Heart right ventricle (tissue), 16 donors: ENCODE results near the gene ATP6V0D1. TPM values are rescaled to one million over a fixed set of nuclear protein-coding genes. Genes with fewer than 3 reads are reported as not detected.

ENCODE experiments used
- ATAC-seq, 8 donors: fragments of 200-7000 bp; cut with Tn5 transposase; one replicate each; pipeline ENCODE4 v1.9.1; 2020; ENCODE audit warnings: mild to moderate bottlenecking in 8 of 8, moderate library complexity in 8 of 8, moderate number of reproducible peaks in 1 of 8
- DNase-seq, 2 donors: peaks; one replicate each; pipeline ENCODE4 v3.0.0-alpha.2; 2020
- H3K27ac ChIP-seq, 10 donors: fragments of 200-600 bp; sonication (generic) in 2 of 10; one replicate each; pipeline versions ENCODE4 v1.5.0 to v1.8.0; 2020 to 2022; ENCODE audit warnings: mild to moderate bottlenecking in 3 of 10
- H3K27me3 ChIP-seq, 7 donors: fragments of 200-600 bp; one replicate each; pipeline ENCODE4 v1.8.0; 2021 to 2022; ENCODE audit warnings: mild to moderate bottlenecking in 2 of 7
- H3K36me3 ChIP-seq, 9 donors: fragments of 200-600 bp; sonication (generic) in 1 of 9; one replicate each; pipeline versions ENCODE4 v1.5.0 to v1.8.0; 2020 to 2022; ENCODE audit warnings: mild to moderate bottlenecking in 2 of 9
- H3K4me1 ChIP-seq, 9 donors: fragments of 200-600 bp; sonication (generic) in 1 of 9; one replicate each; pipeline versions ENCODE4 v1.5.0 to v1.8.0; 2020 to 2022; ENCODE audit warnings: mild to moderate bottlenecking in 4 of 9
- H3K4me3 ChIP-seq, 10 donors: fragments of 200-600 bp; sonication (generic) in 2 of 10; one replicate each; pipeline versions ENCODE4 v1.5.0 to v1.8.0; 2020 to 2022; ENCODE audit warnings: mild to moderate bottlenecking in 7 of 10, moderate library complexity in 2 of 10
- H3K9me3 ChIP-seq, 11 donors: fragments of 200-600 bp in 10 of 11; sonication (generic) in 2 of 11; one replicate each; pipeline versions ENCODE4 v1.5.0 to v1.8.0; 2013 to 2022; ENCODE audit warnings: mild to moderate bottlenecking in 2 of 11, control low read depth in 1 of 11, moderate library complexity in 1 of 11
- CTCF ChIP-seq, 9 donors: fragments of 200-600 bp; sonication (generic) in 2 of 9; IDR thresholded peaks; one replicate each; pipeline versions ENCODE4 v1.5.0 to v1.8.0; 2021 to 2022; ENCODE audit warnings: antibody characterized with exemption in 9 of 9, mild to moderate bottlenecking in 5 of 9, moderate library complexity in 1 of 9
- WGBS, 2 donors: extraction: QIAGEN DNeasy Blood & Tissue Kit; methylation state at CpG; one replicate each; pipeline ENCODE4 v1.1.7; 2013; ENCODE audit warnings: inconsistent platforms in 1 of 2; 5-methylcytosine and 5-hydroxymethylcytosine counted together
- intact Hi-C, 10 donors: fragments of 100-400 bp; cut with DNase I; formaldehyde crosslinking; loops; one replicate each; pipeline versions ENCODE4 v1.11.1 to v1.14.2; 2022
- polyA plus RNA-seq, 2 donors: library from polyadenylated mRNA; stranded (reverse); fragments of 200-250 nt; gene quantifications; one replicate each; pipeline ENCODE4 v1.2.3, GENCODE V29; 2013
- total RNA-seq, 10 donors: library from RNA; stranded (reverse); fragmentation: NEBNext Ultra II Directional in 3 of 10; extraction: Animal tissue kit (Norgen Biotek cat#: 25700) in 3 of 10; gene quantifications; one replicate each; pipeline versions ENCODE4 v1.2.1 to v1.2.4, GENCODE V29; 2021 to 2023
- donor health status: Arrhythmogenic right ventricular cardiomyopathy.
- donor health status: ischemic (EF 13 %, LVEDD 7.1; RV severe dilation, severe dysfunction).
- donor health status: healthy with polysubstance abuse.
- donor health status: DM: no; HTN: yes; CAD: no.
- donor health status: DM: no; HTN: no; CAD: no.
- donor health status: ischemic (EF 25% LVEDD 6.9; RV normal size, moderate dysfunction).
- donor health status: ischemic (EF 25% LVEDD 5.7; RV mildly dilated, moderate dysfunction).
- donor health status: healthy.
- donor health status: DM: yes; HTN: yes; CAD: no.
- donor health status: Ischemic cardiomyopathy.
- donor health status: ischemic (EF 35%, LVEDD 5.7; RV mildly dilated, moderate dysfunction).
- donor health status: nonischemic (EF 11% LVEDD 7.7; RV severe dilation, severe dysfunction).
- donor health status: DM: yes; HTN: yes; CAD: no.
- donor health status: PGD.
- donor health status: ischemic (EF 29% LVEDD 5.4; RV normal size, mild dysfunction).
- donor health status: nonischemic (EF 23%, LVEDD 6.1; RV moderate dilation, normal function).

ATP6V0D1 gene
- total and polyA plus RNA-seq, 12 donors = 12.8 to 84.7 (median 67.5) TPM

GRCh38 chr16:67444259-67445125 lies 36.5 kb downstream of the ATP6V0D1 start:
- WGBS, 2 donors = 88 to 89% methylated on average over 22 of the region's 22 CpGs
- no peak for TF ChIP-seq CTCF (IDR thresholded peaks at IDR 0.05)
- H3K4me3 ChIP-seq = no peak overlapping the region
- H3K27me3 ChIP-seq = no peaks in the 10 kb centered on the region
- no peaks in the 10 kb centered on the region for H3K9me3 ChIP-seq
- H3K36me3 ChIP-seq = peaks cover 0 to 76% (median 1%) of the 10 kb centered on the region in 9 donors
- peak overlapping the region in 7 of 10 donors; percentile 20 to 67 (median 50) for H3K27ac ChIP-seq
- DNase-seq = no peak
- H3K4me1 ChIP-seq = peaks cover 47 to 92% (median 83%) of the 10 kb centered on the region in 9 donors
- no peak for ATAC-seq
- intact Hi-C loops = no loop called here

GRCh38 chr16:67443265-67443664 lies 37.7 kb downstream of the ATP6V0D1 start:
- no peak for TF ChIP-seq CTCF (IDR thresholded peaks at IDR 0.05)
- intact Hi-C loops = no loop called here
- Histone ChIP-seq H3K36me3 (peaks cover 0 to 76% (median 13%) of the 10 kb centered on the region in 9 donors), H3K27me3 (no peaks in the 10 kb centered on the region), H3K9me3 (no peaks in the 10 kb centered on the region), H3K4me1 (peaks cover 39 to 80% (median 71%) of the 10 kb centered on the region in 9 donors), H3K4me3 (peak overlapping the region in 2 of 10 donors; percentile 5 to 22), H3K27ac (peak overlapping the region in 8 of 10 donors; percentile 20 to 67 (median 42))
- ATAC-seq (peak in 7 of 8 donors; percentile 17 to 67 (median 34)), DNase-seq (peak in 1 of 2 donors; percentile 50)
- 79 to 81% methylated on average over 6 of the region's 6 CpGs for WGBS, 2 donors

- H3K27me3 ChIP-seq = no peaks in the 10 kb centered on the region
- H3K27ac ChIP-seq = peak overlapping the region in 5 of 10 donors; percentile 5 to 67 (median 52)
- peaks cover 0 to 76% (median 13%) of the 10 kb centered on the region in 9 donors for H3K36me3 ChIP-seq
- no peaks in the 10 kb centered on the region for H3K9me3 ChIP-seq
- no peak for DNase-seq
- intact Hi-C loops = no loop called here
- WGBS, 2 donors = 83 to 89% methylated on average over 13 of the region's 13 CpGs
- TF ChIP-seq CTCF (IDR thresholded peaks at IDR 0.05) = no peak
- H3K4me1 ChIP-seq = peaks cover 39 to 74% (median 67%) of the 10 kb centered on the region in 9 donors
- H3K4me3 ChIP-seq = peak overlapping the region in 2 of 10 donors; percentile 5 to 22
- ATAC-seq = no peak
Measured at GRCh38 chr16:67442581-67443255, 38.2 kb downstream of the ATP6V0D1 start.

- peak in 6 of 8 donors; percentile 6 to 39 (median 16) for ATAC-seq
- Histone ChIP-seq H3K27ac (peak overlapping the region in 6 of 10 donors; percentile 7 to 67 (median 53)), H3K4me3 (peak overlapping the region in 1 of 10 donors; percentile 22), H3K27me3 (no peaks in the 10 kb centered on the region), H3K36me3 (peaks cover 0 to 78% (median 13%) of the 10 kb centered on the region in 9 donors), H3K4me1 (peaks cover 31 to 66% (median 58%) of the 10 kb centered on the region in 9 donors), H3K9me3 (no peaks in the 10 kb centered on the region)
- intact Hi-C loops = no loop called here
- DNase-seq = peak in 1 of 2 donors; percentile 53
- no peak for TF ChIP-seq CTCF (IDR thresholded peaks at IDR 0.05)
- WGBS, 2 donors = 43 to 53% methylated on average over 5 of the region's 5 CpGs
Measured at GRCh38 chr16:67441907-67442306, 39.0 kb downstream of the ATP6V0D1 start.
